ENCODE measurements around the gene FRMD4B. TPM values are rescaled to one million over a fixed set of nuclear protein-coding genes. Genes with fewer than 3 reads are reported as not detected.
A peak's percentile ranks its signal among the peaks of the same experiment; 100 is the strongest.

The FRMD4B gene
- polyA plus RNA-seq, 2 of the 4 experiments (the other 2 are of a cell fraction) = 0.92 to 5.9 TPM

DNA sequence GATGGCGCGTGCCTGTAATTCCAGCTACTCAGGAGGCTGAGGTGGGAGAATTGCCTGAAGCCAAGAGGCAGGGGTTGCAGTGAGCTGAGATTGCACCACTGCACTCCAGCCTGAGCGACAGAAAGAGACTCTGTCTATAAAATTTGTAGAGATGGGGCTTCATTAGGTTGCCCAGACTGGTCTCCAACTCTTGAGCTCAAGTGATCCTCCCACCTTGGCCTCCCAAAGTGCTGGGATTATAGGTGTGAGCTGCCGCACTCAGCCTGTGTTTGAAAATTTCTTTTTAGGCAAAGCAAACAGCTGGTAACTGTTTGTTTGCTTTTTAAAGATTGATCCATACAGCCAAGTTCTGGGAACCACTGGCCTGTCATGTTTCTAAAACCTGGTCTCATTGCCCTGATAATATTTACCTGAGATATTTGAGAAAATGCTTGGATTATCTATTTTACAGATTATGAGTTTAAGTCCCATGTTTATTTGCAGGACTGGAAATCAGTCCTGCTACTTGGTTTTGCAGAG is 199.3 kb downstream of the FRMD4B start:
- no peak overlapping the region for H3K4me3 ChIP-seq
- no peaks in the 10 kb centered on the region for H3K9me3 ChIP-seq
- ATAC-seq = no peak
- no peak overlapping the region for H3K4me2 ChIP-seq
- FAIRE-seq = no peak
- WGBS (ENCODE audit: missing lambda C conversion rate) = 96% methylated on average over 4 of the region's 4 CpGs
- CTCF ChIA-PET = no interaction called here
- H3K27ac ChIP-seq = no peak overlapping the region
- POLR2A ChIA-PET = no interaction called here
- H3K4me1 ChIP-seq = peaks cover 15% of the 10 kb centered on the region
- no peak for TF ChIP-seq CHD2 (IDR thresholded peaks at IDR 0.05; ENCODE audit: low read length, partially characterized antibody)
- no peak for TF ChIP-seq NR3C1 (IDR thresholded peaks at IDR 0.05)
- no peak for TF ChIP-seq FOSL2 (IDR thresholded peaks at IDR 0.05)
- no peak for TF ChIP-seq FOSL2 (CRISPR knock-in tag; IDR thresholded peaks at IDR 0.05)
- TF ChIP-seq, protein P1, sequence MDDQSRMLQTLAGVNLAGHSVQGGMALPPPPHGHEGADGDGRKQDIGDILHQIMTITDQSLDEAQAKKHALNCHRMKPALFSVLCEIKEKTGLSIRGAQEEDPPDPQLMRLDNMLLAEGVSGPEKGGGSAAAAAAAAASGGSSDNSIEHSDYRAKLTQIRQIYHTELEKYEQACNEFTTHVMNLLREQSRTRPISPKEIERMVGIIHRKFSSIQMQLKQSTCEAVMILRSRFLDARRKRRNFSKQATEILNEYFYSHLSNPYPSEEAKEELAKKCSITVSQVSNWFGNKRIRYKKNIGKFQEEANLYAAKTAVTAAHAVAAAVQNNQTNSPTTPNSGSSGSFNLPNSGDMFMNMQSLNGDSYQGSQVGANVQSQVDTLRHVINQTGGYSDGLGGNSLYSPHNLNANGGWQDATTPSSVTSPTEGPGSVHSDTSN (IDR thresholded peaks at IDR 0.05) = no peak
- no peak for TF ChIP-seq HOXB13 (CRISPR knock-in tag; IDR thresholded peaks at IDR 0.05; ENCODE audit: low read depth)
- DNase-seq (ENCODE audit: low read depth in 1 of 2, low spot score in 1 of 2) = no peak

GRCh38 chr3:69182588-69183316 is 203.1 kb downstream of the FRMD4B start:
- ATAC-seq (no peak), DNase-seq (ENCODE audit: low read depth in 1 of 2, low spot score in 1 of 2) (no peak), FAIRE-seq (no peak)
- H3K4me2 ChIP-seq = peak overlapping the region; percentile 54; the same call in 1 of the 3 replicates
- no peaks in the 10 kb centered on the region for H3K9me3 ChIP-seq
- H3K4me3 ChIP-seq = no peak overlapping the region
- peak overlapping the region in 1 of 2 experiments; percentile 69; a peak in 3 of 6 replicates for H3K27ac ChIP-seq
- ChIA-PET POLR2A (interaction anchor here (0.6 kb wide), 1 partner anchor 19 kb away, joined by 3 read pairs; no protein-coding TSS in a partner anchor), CTCF (interaction anchor here (1.0 to 2.6 kb wide), 3 partner anchors 21 to 126 kb away, joined by 3 to 9 read pairs (median 5); no protein-coding TSS in a partner anchor)
- no peak for TF ChIP-seq HOXA7 (CRISPR knock-in tag; IDR thresholded peaks at IDR 0.05)
- TF ChIP-seq USF2 (IDR thresholded peaks at IDR 0.05) = no peak
- no peak for TF ChIP-seq SREBF2 (IDR thresholded peaks at IDR 0.05)
- TF ChIP-seq CBX8 (IDR thresholded peaks at IDR 0.05) = no peak
- no peak for TF ChIP-seq CHD2 (IDR thresholded peaks at IDR 0.05; ENCODE audit: low read length, partially characterized antibody)
- no peak for TF ChIP-seq SMC3 (IDR thresholded peaks at IDR 0.05)
- no peak for TF ChIP-seq ZC3H11A (IDR thresholded peaks at IDR 0.05)
- no peak for TF ChIP-seq POLR2A (IDR thresholded peaks at IDR 0.05; ENCODE audit: low read length)
- no peak for TF ChIP-seq HEYL (CRISPR knock-in tag; IDR thresholded peaks at IDR 0.05)
- TF ChIP-seq, protein P2, sequence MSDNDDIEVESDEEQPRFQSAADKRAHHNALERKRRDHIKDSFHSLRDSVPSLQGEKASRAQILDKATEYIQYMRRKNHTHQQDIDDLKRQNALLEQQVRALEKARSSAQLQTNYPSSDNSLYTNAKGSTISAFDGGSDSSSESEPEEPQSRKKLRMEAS (IDR thresholded peaks at IDR 0.05) = no peak
- no peak for TF ChIP-seq EHMT2 (IDR thresholded peaks at IDR 0.05; ENCODE audit: low read depth)
- no peak for TF ChIP-seq GATA3 (IDR thresholded peaks at IDR 0.05; ENCODE audit: borderline replicate concordance)
- TF ChIP-seq FOSL2 (IDR thresholded peaks at IDR 0.05) = no peak
- no peak for TF ChIP-seq FOSL2 (CRISPR knock-in tag; IDR thresholded peaks at IDR 0.05)
- 82% methylated on average over 8 of the region's 8 CpGs for WGBS (ENCODE audit: missing lambda C conversion rate)
- H3K4me1 ChIP-seq = peaks cover 42% of the 10 kb centered on the region

- FAIRE-seq (no peak), DNase-seq (ENCODE audit: low read depth in 1 of 2, low spot score in 1 of 2) (peak in 1 of 2 experiments; percentile 35), ATAC-seq (peak; percentile 63 to 77; a peak in 3 of 6 replicates)
- H3K4me3 ChIP-seq = no peak overlapping the region
- H3K9me3 ChIP-seq = no peaks in the 10 kb centered on the region
- H3K4me2 ChIP-seq = peak overlapping the region; percentile 54
- peak overlapping the region in 1 of 2 experiments; percentile 49; a peak in 1 of 6 replicates for H3K27ac ChIP-seq
- 71% methylated on average over 9 of the region's 9 CpGs for WGBS (ENCODE audit: missing lambda C conversion rate)
- peaks cover 42% of the 10 kb centered on the region for H3K4me1 ChIP-seq
- ChIA-PET CTCF (no interaction called here), POLR2A (no interaction called here)
- TF ChIP-seq CEBPB (IDR thresholded peaks at IDR 0.05) (peak in 1 of 2 experiments; percentile 79; a peak in 2 of 4 replicates), MAFK (IDR thresholded peaks at IDR 0.05; ENCODE audit: partially characterized antibody) (no peak), JUNB (IDR thresholded peaks at IDR 0.05) (no peak), FOSL2 (IDR thresholded peaks at IDR 0.05) (no peak), FOSL2 (CRISPR knock-in tag; IDR thresholded peaks at IDR 0.05) (peak; percentile 22; the same call in 1 of the 2 replicates)
Observed at GRCh38 chr3:69181592-69182211, 204.2 kb downstream of the FRMD4B start.

All from A549 (cell line).